Trophoblast cell (in vitro differentiated cells and primary cell): ENCODE data around the gene C17orf50.

Experiments
- DNase-seq, 2 donors: peaks; one replicate each; pipeline ENCODE4 v3.0.0-alpha.2; 2016
- H2AFZ ChIP-seq: 2 replicates; pipeline ENCODE4 v1.6.1; 2013; ENCODE audit warnings: low read length, moderate library complexity, mild to moderate bottlenecking; ENCODE audit not compliant: insufficient read depth, poor library complexity
- H2AK5ac ChIP-seq: 2 replicates; pipeline ENCODE4 v1.6.1; 2013; ENCODE audit warnings: mild to moderate bottlenecking, low read length
- H2BK120ac ChIP-seq: 2 replicates; pipeline ENCODE4 v1.6.1; 2013; ENCODE audit warnings: low read length, mild to moderate bottlenecking, moderate library complexity; ENCODE audit not compliant: insufficient read depth, poor library complexity
- H2BK12ac ChIP-seq: 2 replicates; pipeline ENCODE4 v1.6.1; 2013; ENCODE audit warnings: mild to moderate bottlenecking, low read length, moderate library complexity
- H2BK5ac ChIP-seq: 2 replicates; pipeline ENCODE4 v1.6.1; 2013; ENCODE audit warnings: low read length, low read depth, moderate library complexity, mild to moderate bottlenecking; ENCODE audit not compliant: poor library complexity
- H3K14ac ChIP-seq: 2 replicates; pipeline ENCODE4 v1.6.1; 2013; ENCODE audit warnings: mild to moderate bottlenecking, low read length
- H3K18ac ChIP-seq: 2 replicates; pipeline ENCODE4 v1.6.1; 2013; ENCODE audit warnings: mild to moderate bottlenecking, low read length
- H3K23ac ChIP-seq: 2 replicates; pipeline ENCODE4 v1.6.1; 2013; ENCODE audit warnings: low read length
- H3K27ac ChIP-seq: 2 replicates; pipeline ENCODE4 v1.5.1; 2013; ENCODE audit warnings: low read depth, mild to moderate bottlenecking, inconsistent platforms, low read length, moderate library complexity
- H3K27me3 ChIP-seq: 2 replicates; pipeline ENCODE4 v1.6.1; 2013; ENCODE audit warnings: inconsistent platforms, mild to moderate bottlenecking, low read length, moderate library complexity; ENCODE audit not compliant: insufficient read depth
- H3K36me3 ChIP-seq, 2 experiments: 1 replicate in 1 of 2; 2 replicates in 1 of 2; pipeline ENCODE4 v1.6.1; 2013; ENCODE audit warnings: low read length in 2 of 2, mild to moderate bottlenecking in 2 of 2, moderate library complexity in 1 of 2; ENCODE audit not compliant: insufficient read depth in 2 of 2, control insufficient read depth in 1 of 2
- H3K4ac ChIP-seq: 2 replicates; pipeline ENCODE4 v1.6.1; 2013; ENCODE audit warnings: low read depth, mild to moderate bottlenecking, low read length, moderate library complexity
- H3K4me1 ChIP-seq, 2 experiments: 1 replicate in 1 of 2; 2 replicates in 1 of 2; pipeline ENCODE4 v1.6.1; 2013; ENCODE audit warnings: low read length in 2 of 2, mild to moderate bottlenecking in 2 of 2, moderate library complexity in 1 of 2; ENCODE audit not compliant: insufficient read depth in 2 of 2, control insufficient read depth in 1 of 2
- H3K4me2 ChIP-seq: 2 replicates; pipeline ENCODE4 v1.6.1; 2013; ENCODE audit warnings: inconsistent platforms, mild to moderate bottlenecking, low read length, moderate library complexity
- H3K4me3 ChIP-seq: 2 replicates; pipeline ENCODE4 v1.5.1; 2013; ENCODE audit warnings: mild to moderate bottlenecking, low read depth, low read length, inconsistent platforms
- H3K79me1 ChIP-seq: one replicate; pipeline ENCODE4 v1.6.1; 2013; ENCODE audit warnings: low read length
- H3K79me2 ChIP-seq: 2 replicates; pipeline ENCODE4 v1.6.1; 2013; ENCODE audit warnings: low read length, mild to moderate bottlenecking; ENCODE audit not compliant: control insufficient read depth, insufficient read depth, poor library complexity
- H3K9ac ChIP-seq: 2 replicates; pipeline ENCODE4 v1.6.1; 2013; ENCODE audit warnings: mild to moderate bottlenecking, low read length
- H3K9me3 ChIP-seq: 2 replicates; pipeline ENCODE4 v1.6.1; 2013; ENCODE audit warnings: low read depth, mild to moderate bottlenecking, control low read depth, inconsistent platforms, low read length; ENCODE audit not compliant: insufficient read depth
- H4K12ac ChIP-seq: 2 replicates; pipeline ENCODE4 v1.6.1; 2013; ENCODE audit warnings: low read depth, mild to moderate bottlenecking, low read length, moderate library complexity
- H4K8ac ChIP-seq: 2 replicates; pipeline ENCODE4 v1.6.1; 2013; ENCODE audit warnings: low read depth, mild to moderate bottlenecking, low read length, moderate library complexity
- H4K91ac ChIP-seq: one replicate; pipeline ENCODE4 v1.6.1; 2013; ENCODE audit warnings: low read depth, mild to moderate bottlenecking, low read length, moderate library complexity
- WGBS: extraction: QIAGEN DNeasy Blood & Tissue Kit; methylation state at CpG from one replicate; pipeline ENCODE4 v1.1.7; 2013; ENCODE audit warnings: missing lambda C conversion rate; ENCODE audit not compliant: insufficient read length, insufficient coverage; ENCODE audit errors: extremely low coverage; 5-methylcytosine and 5-hydroxymethylcytosine counted together

Gene C17orf50

DNA sequence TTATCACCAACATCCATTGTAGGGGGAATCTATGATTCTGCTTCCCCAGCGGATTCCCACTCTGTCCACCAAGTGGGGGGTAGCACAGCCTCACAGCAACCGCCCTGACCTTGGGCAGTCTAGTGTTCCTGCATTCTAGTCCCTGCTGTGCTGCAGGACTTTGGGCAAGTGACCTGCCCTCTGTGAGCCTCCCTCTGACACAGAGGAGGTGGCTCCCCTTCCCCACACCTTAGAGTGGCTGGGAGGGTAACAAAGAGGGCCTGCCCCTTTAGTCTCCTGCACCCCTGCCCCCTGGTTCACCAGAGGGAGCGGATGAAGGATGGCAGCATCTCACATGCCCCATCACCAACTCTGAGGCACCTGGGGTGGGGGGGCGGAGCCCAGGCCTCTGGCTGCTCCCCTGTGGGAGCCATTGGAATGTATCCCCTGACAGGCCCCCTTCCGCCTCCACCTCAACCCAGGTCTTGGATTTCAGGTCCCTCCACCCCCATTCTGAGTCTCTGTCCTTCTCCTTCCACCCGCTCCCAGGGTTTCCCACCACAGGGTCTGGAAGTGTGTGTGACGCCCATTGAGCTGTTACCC, 17.7 kb upstream of the C17orf50 start:
- Histone ChIP-seq H4K12ac (no peak overlapping the region), H3K4ac (no peak overlapping the region), H2BK12ac (no peak overlapping the region), H4K8ac (no peak overlapping the region), H3K4me1 (peaks cover 0 to 3% of the 10 kb centered on the region in 2 experiments), H3K79me2 (no peaks in the 10 kb centered on the region), H2AK5ac (no peak overlapping the region), H3K79me1 (no peaks in the 10 kb centered on the region), H2BK5ac (no peak overlapping the region), H3K9ac (no peak overlapping the region), H3K27ac (no peak overlapping the region), H3K4me3 (no peak overlapping the region), H3K23ac (no peak overlapping the region), H4K91ac (no peak overlapping the region), H3K18ac (no peak overlapping the region), H3K27me3 (peaks cover 4% of the 10 kb centered on the region), H3K9me3 (peaks cover 14% of the 10 kb centered on the region), H2BK120ac (no peak overlapping the region), H3K36me3 (no peaks in the 10 kb centered on the region), H3K14ac (no peak overlapping the region), H2AFZ (no peak overlapping the region), H3K4me2 (no peak overlapping the region)
- DNase-seq: no peak
- WGBS: no CpG with 5 or more reads among the region's 7 CpGs

- Histone ChIP-seq H4K12ac (no peak overlapping the region), H2BK120ac (no peak overlapping the region), H3K27ac (no peak overlapping the region), H3K14ac (no peak overlapping the region), H3K4me2 (no peak overlapping the region), H3K18ac (no peak overlapping the region), H3K9me3 (peaks cover 14% of the 10 kb centered on the region), H4K8ac (no peak overlapping the region), H3K23ac (no peak overlapping the region), H3K36me3 (no peaks in the 10 kb centered on the region), H4K91ac (no peak overlapping the region), H2AK5ac (no peak overlapping the region), H2BK12ac (no peak overlapping the region), H2AFZ (no peak overlapping the region), H2BK5ac (no peak overlapping the region), H3K4me3 (no peak overlapping the region), H3K4ac (no peak overlapping the region), H3K79me2 (no peaks in the 10 kb centered on the region), H3K4me1 (peaks cover 0 to 3% of the 10 kb centered on the region in 2 experiments), H3K9ac (no peak overlapping the region), H3K27me3 (peaks cover 4% of the 10 kb centered on the region), H3K79me1 (no peaks in the 10 kb centered on the region)
- peak; percentile 9 to 42 for DNase-seq
- WGBS: no CpG with 5 or more reads among the region's 7 CpGs
Observed at GRCh38 chr17:35743626-35744328, 16.9 kb upstream of the C17orf50 start.

GRCh38 chr17:35744830-35745229, 15.9 kb upstream of the C17orf50 start:
- no peak overlapping the region for H3K27ac ChIP-seq
- no peak overlapping the region for H2BK5ac ChIP-seq
- no peak overlapping the region for H3K14ac ChIP-seq
- H3K79me2 ChIP-seq: no peaks in the 10 kb centered on the region
- no peak overlapping the region for H3K9ac ChIP-seq
- peaks cover 14% of the 10 kb centered on the region for H3K9me3 ChIP-seq
- DNase-seq: no peak
- no peak overlapping the region for H3K18ac ChIP-seq
- H3K4me3 ChIP-seq: no peak overlapping the region
- H3K23ac ChIP-seq: no peak overlapping the region
- no peak overlapping the region for H4K12ac ChIP-seq
- no peak overlapping the region for H4K91ac ChIP-seq
- peaks cover 4% of the 10 kb centered on the region for H3K27me3 ChIP-seq
- H2AK5ac ChIP-seq: no peak overlapping the region
- WGBS: no CpG with 5 or more reads among the region's 8 CpGs
- no peak overlapping the region for H4K8ac ChIP-seq
- H2BK12ac ChIP-seq: no peak overlapping the region
- peaks cover under 1 to 4% of the 10 kb centered on the region in 2 experiments for H3K4me1 ChIP-seq
- no peak overlapping the region for H3K4ac ChIP-seq
- H3K4me2 ChIP-seq: no peak overlapping the region
- no peak overlapping the region for H2AFZ ChIP-seq
- no peaks in the 10 kb centered on the region for H3K36me3 ChIP-seq
- H2BK120ac ChIP-seq: no peak overlapping the region
- H3K79me1 ChIP-seq: no peaks in the 10 kb centered on the region

- DNase-seq: no peak
- H3K36me3 ChIP-seq: no peaks in the 10 kb centered on the region
- no peak overlapping the region for H3K4ac ChIP-seq
- H4K8ac ChIP-seq: no peak overlapping the region
- H2BK120ac ChIP-seq: no peak overlapping the region
- peaks cover 10% of the 10 kb centered on the region for H3K9me3 ChIP-seq
- H3K4me2 ChIP-seq: no peak overlapping the region
- no peak overlapping the region for H3K14ac ChIP-seq
- H3K9ac ChIP-seq: no peak overlapping the region
- no peak overlapping the region for H2AK5ac ChIP-seq
- no peaks in the 10 kb centered on the region for H3K79me2 ChIP-seq
- no peak overlapping the region for H2BK12ac ChIP-seq
- no peak overlapping the region for H2AFZ ChIP-seq
- no peak overlapping the region for H3K4me3 ChIP-seq
- WGBS: no CpG with 5 or more reads among the region's 7 CpGs
- no peak overlapping the region for H3K18ac ChIP-seq
- no peak overlapping the region for H2BK5ac ChIP-seq
- H4K12ac ChIP-seq: no peak overlapping the region
- no peak overlapping the region for H4K91ac ChIP-seq
- peaks cover 5 to 8% of the 10 kb centered on the region in 2 experiments for H3K4me1 ChIP-seq
- H3K79me1 ChIP-seq: no peaks in the 10 kb centered on the region
- no peak overlapping the region for H3K23ac ChIP-seq
- H3K27me3 ChIP-seq: peaks cover 4% of the 10 kb centered on the region
- no peak overlapping the region for H3K27ac ChIP-seq
Observed at GRCh38 chr17:35745246-35745645, 15.4 kb upstream of the C17orf50 start.
